HEK293 (cell line): ENCODE results near the gene ADNP.

Experiments
- CTCF ChIA-PET: fragments of 350-600 bp; formaldehyde crosslinking; extraction: SDS; loops from one replicate; lab custom pipeline; 2021; ENCODE audit warnings: antibody characterized with exemption; lab: Yijun Ruan, JAX
- POLR2A ChIA-PET: fragments of 300-600 bp; formaldehyde crosslinking; extraction: SDS; loops from one replicate; lab custom pipeline; 2020; ENCODE audit warnings: antibody characterized with exemption, inconsistent platforms; lab: Yijun Ruan, JAX
- H3K27ac ChIP-seq: fragments of 200-500 bp; sonication (Bioruptor generic); 2 replicates; pipeline ENCODE4 v1.5.1; 2014; ENCODE audit warnings: low read depth, low read length, control low read depth, inconsistent platforms; ENCODE audit errors: extremely low read depth
- H3K36me3 ChIP-seq, 2 experiments: fragments of 200-500 bp in 1 of 2; sonication (Bioruptor generic) in 1 of 2; 1 replicate in 1 of 2; 2 replicates in 1 of 2; pipeline ENCODE4 v1.5.1; 2014 to 2017; ENCODE audit warnings: inconsistent platforms in 2 of 2, low read length in 2 of 2; ENCODE audit not compliant: control insufficient read depth in 2 of 2, insufficient read depth in 1 of 2
- H3K4me1 ChIP-seq: fragments of 200-500 bp; sonication (Bioruptor generic); 2 replicates; pipeline ENCODE4 v1.5.1; 2014; ENCODE audit warnings: mild to moderate bottlenecking, low read length, inconsistent platforms; ENCODE audit not compliant: control insufficient read depth, insufficient read depth
- H3K4me3 ChIP-seq: 2 replicates; pipeline ENCODE4 v1.5.1; 2011; ENCODE audit warnings: low read depth, mild to moderate bottlenecking, control low read depth, low read length, moderate library complexity
- H3K9me3 ChIP-seq: fragments of 200-500 bp; sonication (Bioruptor generic); 2 replicates; pipeline ENCODE4 v1.5.1; 2014; ENCODE audit warnings: low read depth, low read length, inconsistent platforms; ENCODE audit not compliant: control insufficient read depth, insufficient read depth
- BCL11B ChIP-seq: fragments of 450-650 bp; formaldehyde crosslinking; IDR thresholded peaks from 2 replicates; pipeline ENCODE4 v1.5.1; 2016; ENCODE audit warnings: low read depth, missing biosample characterization, missing genetic modification characterization
- GFI1B ChIP-seq: fragments of 450-650 bp; formaldehyde crosslinking; IDR thresholded peaks from 2 replicates; pipeline ENCODE4 v1.5.1; 2016; ENCODE audit warnings: missing biosample characterization, missing genetic modification characterization
- IKZF3 ChIP-seq: fragments of 450-650 bp; IDR thresholded peaks from 2 replicates; pipeline ENCODE4 v1.5.0; 2018; ENCODE audit warnings: missing biosample characterization, mild to moderate bottlenecking, missing genetic modification characterization, moderate library complexity
- ZBTB17 ChIP-seq: fragments of 450-650 bp; formaldehyde crosslinking; IDR thresholded peaks from 2 replicates; pipeline ENCODE4 v1.5.1; 2016; ENCODE audit warnings: missing biosample characterization, missing genetic modification characterization
- ZFP37 ChIP-seq: fragments of 450-650 bp; formaldehyde crosslinking; IDR thresholded peaks from 2 replicates; pipeline ENCODE4 v1.5.1; 2016; ENCODE audit warnings: missing biosample characterization, missing genetic modification characterization
- ZNF132 ChIP-seq: fragments of 450-650 bp; formaldehyde crosslinking; IDR thresholded peaks from 2 replicates; pipeline ENCODE4 v1.5.1; 2017; ENCODE audit warnings: missing biosample characterization, missing genetic modification characterization, borderline replicate concordance
- ZNF138 ChIP-seq: fragments of 450-650 bp; formaldehyde crosslinking; IDR thresholded peaks from 2 replicates; pipeline ENCODE4 v1.5.1; 2016; ENCODE audit warnings: missing biosample characterization, missing genetic modification characterization, borderline replicate concordance
- ZNF302 ChIP-seq: fragments of 450-650 bp; formaldehyde crosslinking; IDR thresholded peaks from 2 replicates; pipeline ENCODE4 v1.5.1; 2016; ENCODE audit warnings: missing biosample characterization, missing genetic modification characterization, low read depth
- ZNF366 ChIP-seq: fragments of 450-650 bp; formaldehyde crosslinking; conservative IDR thresholded peaks from 2 replicates; pipeline ENCODE4 v1.5.1; 2016; ENCODE audit warnings: missing biosample characterization, missing genetic modification characterization
- ZNF423 ChIP-seq: fragments of 450-650 bp; formaldehyde crosslinking; IDR thresholded peaks from 2 replicates; pipeline ENCODE4 v1.5.1; 2016; ENCODE audit warnings: missing biosample characterization, missing genetic modification characterization
- ZNF548 ChIP-seq: fragments of 450-650 bp; formaldehyde crosslinking; IDR thresholded peaks from 2 replicates; pipeline ENCODE4 v1.5.1; 2016; ENCODE audit warnings: missing biosample characterization, missing genetic modification characterization
- ZNF549 ChIP-seq: fragments of 450-650 bp; IDR thresholded peaks from 2 replicates; pipeline ENCODE4 v1.5.1; 2018; ENCODE audit warnings: missing biosample characterization, missing genetic modification characterization, mild to moderate bottlenecking, inconsistent platforms, moderate library complexity
- ZNF555 ChIP-seq: fragments of 450-650 bp; formaldehyde crosslinking; conservative IDR thresholded peaks from 2 replicates; pipeline ENCODE4 v1.5.1; 2017; ENCODE audit warnings: missing biosample characterization, mild to moderate bottlenecking, missing genetic modification characterization, inconsistent platforms
- ZNF596 ChIP-seq: fragments of 450-650 bp; IDR thresholded peaks from 2 replicates; pipeline ENCODE4 v1.5.0; 2018; ENCODE audit warnings: missing biosample characterization, mild to moderate bottlenecking, missing genetic modification characterization, moderate library complexity
- ZNF621 ChIP-seq: fragments of 450-650 bp; formaldehyde crosslinking; IDR thresholded peaks from 2 replicates; pipeline ENCODE4 v1.5.1; 2017; ENCODE audit warnings: missing biosample characterization, missing genetic modification characterization
- ZNF629 ChIP-seq: fragments of 450-650 bp; formaldehyde crosslinking; IDR thresholded peaks from 2 replicates; pipeline ENCODE4 v1.5.1; 2017; ENCODE audit warnings: missing biosample characterization, missing genetic modification characterization
- ZNF664 ChIP-seq: fragments of 450-650 bp; formaldehyde crosslinking; IDR thresholded peaks from 2 replicates; pipeline ENCODE4 v1.5.1; 2016; ENCODE audit warnings: missing biosample characterization, missing genetic modification characterization
- ZNF707 ChIP-seq: fragments of 450-650 bp; formaldehyde crosslinking; IDR thresholded peaks from 2 replicates; pipeline ENCODE4 v1.5.1; 2016; ENCODE audit warnings: missing biosample characterization, missing genetic modification characterization
- ZNF830 ChIP-seq: fragments of 450-650 bp; IDR thresholded peaks from 2 replicates; pipeline ENCODE4 v1.5.0; 2018; ENCODE audit warnings: missing biosample characterization, missing genetic modification characterization, low read depth, mild to moderate bottlenecking, moderate library complexity
- TF ChIP-seq, protein P1 (sequence below): fragments of 450-650 bp; formaldehyde crosslinking; IDR thresholded peaks from 2 replicates; pipeline ENCODE4 v1.5.1; 2016; ENCODE audit warnings: missing biosample characterization, missing genetic modification characterization
- TF ChIP-seq, protein P2 (sequence below): fragments of 450-650 bp; formaldehyde crosslinking; IDR thresholded peaks from 2 replicates; pipeline ENCODE4 v1.5.1; 2016; ENCODE audit warnings: missing biosample characterization, missing genetic modification characterization
- TF ChIP-seq, protein P3 (sequence below): sonication (generic); formaldehyde crosslinking; IDR thresholded peaks from 2 replicates; pipeline ENCODE4 v1.8.1; 2022; ENCODE audit warnings: mild to moderate bottlenecking, moderate library complexity, missing genetic modification reagents
- TF ChIP-seq, protein P4 (sequence below): fragments of 450-650 bp; formaldehyde crosslinking; IDR thresholded peaks from 2 replicates; pipeline ENCODE4 v1.5.1; 2017; ENCODE audit warnings: missing biosample characterization, missing genetic modification characterization
- TF ChIP-seq, protein P5 (sequence below): fragments of 450-650 bp; formaldehyde crosslinking; IDR thresholded peaks from 2 replicates; pipeline ENCODE4 v1.5.1; 2016; ENCODE audit warnings: missing biosample characterization, missing genetic modification characterization, low read depth

ADNP gene

DNA sequence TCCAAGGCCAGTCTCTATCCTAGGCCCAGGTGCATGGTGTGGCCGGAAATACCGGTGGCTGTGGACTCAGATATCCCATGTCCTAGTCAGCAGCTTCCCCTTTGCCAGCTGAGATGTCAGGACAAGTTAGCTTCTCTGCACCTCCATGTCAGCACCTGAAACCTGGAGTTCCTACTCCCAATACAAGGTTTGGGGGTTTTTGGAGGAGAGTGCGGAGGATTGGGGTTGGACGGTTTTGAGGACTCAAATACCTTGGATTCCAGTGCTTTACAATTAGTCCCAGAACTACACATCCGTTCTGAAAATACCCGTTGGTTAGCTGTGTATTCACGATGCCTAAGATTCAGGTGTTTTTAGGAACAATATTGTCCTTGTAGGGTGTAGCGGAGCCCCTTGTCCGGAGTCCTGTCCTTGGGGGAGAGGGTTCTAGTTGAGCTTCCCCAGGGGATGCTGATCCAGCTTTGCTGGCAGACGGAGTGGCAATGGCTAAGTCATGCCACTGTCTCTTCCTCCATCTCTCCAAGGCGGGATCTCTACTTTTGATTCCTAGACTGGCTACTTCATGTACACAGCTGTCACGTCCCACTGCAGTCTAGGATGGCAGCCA is 45.0 kb downstream of the ADNP start:
- Histone ChIP-seq H3K4me1 (no peaks in the 10 kb centered on the region), H3K9me3 (no peaks in the 10 kb centered on the region), H3K4me3 (no peak overlapping the region), H3K27ac (no peak overlapping the region), H3K36me3 (peaks cover 0 to 30% of the 10 kb centered on the region in 2 experiments; a peak in 1 of 3 replicates)
- ChIA-PET CTCF (interaction anchor here (0.9 kb wide), 1 partner anchor 69 kb away, joined by 3 read pairs; no protein-coding TSS in a partner anchor), POLR2A (no interaction called here)
- TF ChIP-seq ZNF830 (no peak), ZNF302 (tag by site-specific recombination) (no peak), ZBTB17 (tag by site-specific recombination) (no peak), ZNF664 (tag by site-specific recombination) (no peak), ZNF707 (tag by site-specific recombination) (no peak), ZNF548 (tag by site-specific recombination) (no peak)
- TF ChIP-seq, protein P1, sequence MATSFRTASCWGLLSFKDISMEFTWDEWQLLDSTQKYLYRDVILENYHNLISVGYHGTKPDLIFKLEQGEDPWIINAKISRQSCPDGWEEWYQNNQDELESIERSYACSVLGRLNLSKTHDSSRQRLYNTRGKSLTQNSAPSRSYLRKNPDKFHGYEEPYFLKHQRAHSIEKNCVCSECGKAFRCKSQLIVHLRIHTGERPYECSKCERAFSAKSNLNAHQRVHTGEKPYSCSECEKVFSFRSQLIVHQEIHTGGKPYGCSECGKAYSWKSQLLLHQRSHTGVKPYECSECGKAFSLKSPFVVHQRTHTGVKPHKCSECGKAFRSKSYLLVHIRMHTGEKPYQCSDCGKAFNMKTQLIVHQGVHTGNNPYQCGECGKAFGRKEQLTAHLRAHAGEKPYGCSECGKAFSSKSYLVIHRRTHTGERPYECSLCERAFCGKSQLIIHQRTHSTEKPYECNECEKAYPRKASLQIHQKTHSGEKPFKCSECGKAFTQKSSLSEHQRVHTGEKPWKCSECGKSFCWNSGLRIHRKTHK: no peak

DNA sequence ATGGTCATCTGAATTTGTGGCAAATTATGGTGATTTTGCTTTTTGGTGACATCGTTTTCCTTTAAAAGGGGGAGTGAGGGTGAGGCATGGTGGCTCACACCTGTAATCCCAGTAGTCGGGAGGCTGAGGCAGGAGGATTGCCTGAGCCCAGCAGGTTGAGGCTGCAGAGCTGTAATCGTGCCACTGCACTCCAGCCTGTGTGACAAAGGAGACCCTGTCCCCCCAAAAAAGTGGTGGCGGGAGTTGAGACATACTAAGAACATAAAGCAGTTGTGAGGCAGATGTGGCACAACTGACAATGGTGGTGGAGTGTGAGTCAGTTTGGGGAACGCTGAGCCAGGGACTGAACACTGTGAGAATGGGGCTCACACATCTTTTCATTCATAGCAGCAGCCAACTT is 45.5 kb downstream of the ADNP start:
- Histone ChIP-seq H3K36me3 (peaks cover 0 to 25% of the 10 kb centered on the region in 2 experiments; a peak in 1 of 3 replicates), H3K9me3 (no peaks in the 10 kb centered on the region), H3K27ac (no peak overlapping the region), H3K4me1 (no peaks in the 10 kb centered on the region), H3K4me3 (no peak overlapping the region)
- POLR2A ChIA-PET: no interaction called here
- TF ChIP-seq GFI1B (no peak), ZNF621 (tag by site-specific recombination) (no peak), IKZF3 (tag by site-specific recombination) (no peak), ZFP37 (tag by site-specific recombination) (no peak), ZNF423 (tag by site-specific recombination) (no peak), BCL11B (tag by site-specific recombination) (no peak), ZNF132 (tag by site-specific recombination) (no peak), ZNF629 (no peak), ZNF366 (no peak), ZNF549 (tag by site-specific recombination) (no peak), ZNF555 (tag by site-specific recombination) (no peak), ZNF138 (no peak), ZNF596 (tag by site-specific recombination) (no peak)
- TF ChIP-seq, protein P2, sequence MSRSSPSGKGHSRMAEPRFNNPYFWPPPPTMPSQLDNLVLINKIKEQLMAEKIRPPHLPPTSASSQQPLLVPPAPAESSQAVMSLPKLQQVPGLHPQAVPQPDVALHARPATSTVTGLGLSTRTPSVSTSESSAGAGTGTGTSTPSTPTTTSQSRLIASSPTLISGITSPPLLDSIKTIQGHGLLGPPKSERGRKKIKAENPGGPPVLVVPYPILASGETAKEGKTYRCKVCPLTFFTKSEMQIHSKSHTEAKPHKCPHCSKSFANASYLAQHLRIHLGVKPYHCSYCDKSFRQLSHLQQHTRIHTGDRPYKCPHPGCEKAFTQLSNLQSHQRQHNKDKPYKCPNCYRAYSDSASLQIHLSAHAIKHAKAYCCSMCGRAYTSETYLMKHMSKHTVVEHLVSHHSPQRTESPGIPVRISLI: no peak
- TF ChIP-seq, protein P3, sequence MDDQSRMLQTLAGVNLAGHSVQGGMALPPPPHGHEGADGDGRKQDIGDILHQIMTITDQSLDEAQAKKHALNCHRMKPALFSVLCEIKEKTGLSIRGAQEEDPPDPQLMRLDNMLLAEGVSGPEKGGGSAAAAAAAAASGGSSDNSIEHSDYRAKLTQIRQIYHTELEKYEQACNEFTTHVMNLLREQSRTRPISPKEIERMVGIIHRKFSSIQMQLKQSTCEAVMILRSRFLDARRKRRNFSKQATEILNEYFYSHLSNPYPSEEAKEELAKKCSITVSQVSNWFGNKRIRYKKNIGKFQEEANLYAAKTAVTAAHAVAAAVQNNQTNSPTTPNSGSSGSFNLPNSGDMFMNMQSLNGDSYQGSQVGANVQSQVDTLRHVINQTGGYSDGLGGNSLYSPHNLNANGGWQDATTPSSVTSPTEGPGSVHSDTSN (CRISPR knock-in tag): no peak
- TF ChIP-seq, protein P4, sequence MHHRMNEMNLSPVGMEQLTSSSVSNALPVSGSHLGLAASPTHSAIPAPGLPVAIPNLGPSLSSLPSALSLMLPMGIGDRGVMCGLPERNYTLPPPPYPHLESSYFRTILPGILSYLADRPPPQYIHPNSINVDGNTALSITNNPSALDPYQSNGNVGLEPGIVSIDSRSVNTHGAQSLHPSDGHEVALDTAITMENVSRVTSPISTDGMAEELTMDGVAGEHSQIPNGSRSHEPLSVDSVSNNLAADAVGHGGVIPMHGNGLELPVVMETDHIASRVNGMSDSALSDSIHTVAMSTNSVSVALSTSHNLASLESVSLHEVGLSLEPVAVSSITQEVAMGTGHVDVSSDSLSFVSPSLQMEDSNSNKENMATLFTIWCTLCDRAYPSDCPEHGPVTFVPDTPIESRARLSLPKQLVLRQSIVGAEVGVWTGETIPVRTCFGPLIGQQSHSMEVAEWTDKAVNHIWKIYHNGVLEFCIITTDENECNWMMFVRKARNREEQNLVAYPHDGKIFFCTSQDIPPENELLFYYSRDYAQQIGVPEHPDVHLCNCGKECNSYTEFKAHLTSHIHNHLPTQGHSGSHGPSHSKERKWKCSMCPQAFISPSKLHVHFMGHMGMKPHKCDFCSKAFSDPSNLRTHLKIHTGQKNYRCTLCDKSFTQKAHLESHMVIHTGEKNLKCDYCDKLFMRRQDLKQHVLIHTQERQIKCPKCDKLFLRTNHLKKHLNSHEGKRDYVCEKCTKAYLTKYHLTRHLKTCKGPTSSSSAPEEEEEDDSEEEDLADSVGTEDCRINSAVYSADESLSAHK: no peak
- TF ChIP-seq, protein P5, sequence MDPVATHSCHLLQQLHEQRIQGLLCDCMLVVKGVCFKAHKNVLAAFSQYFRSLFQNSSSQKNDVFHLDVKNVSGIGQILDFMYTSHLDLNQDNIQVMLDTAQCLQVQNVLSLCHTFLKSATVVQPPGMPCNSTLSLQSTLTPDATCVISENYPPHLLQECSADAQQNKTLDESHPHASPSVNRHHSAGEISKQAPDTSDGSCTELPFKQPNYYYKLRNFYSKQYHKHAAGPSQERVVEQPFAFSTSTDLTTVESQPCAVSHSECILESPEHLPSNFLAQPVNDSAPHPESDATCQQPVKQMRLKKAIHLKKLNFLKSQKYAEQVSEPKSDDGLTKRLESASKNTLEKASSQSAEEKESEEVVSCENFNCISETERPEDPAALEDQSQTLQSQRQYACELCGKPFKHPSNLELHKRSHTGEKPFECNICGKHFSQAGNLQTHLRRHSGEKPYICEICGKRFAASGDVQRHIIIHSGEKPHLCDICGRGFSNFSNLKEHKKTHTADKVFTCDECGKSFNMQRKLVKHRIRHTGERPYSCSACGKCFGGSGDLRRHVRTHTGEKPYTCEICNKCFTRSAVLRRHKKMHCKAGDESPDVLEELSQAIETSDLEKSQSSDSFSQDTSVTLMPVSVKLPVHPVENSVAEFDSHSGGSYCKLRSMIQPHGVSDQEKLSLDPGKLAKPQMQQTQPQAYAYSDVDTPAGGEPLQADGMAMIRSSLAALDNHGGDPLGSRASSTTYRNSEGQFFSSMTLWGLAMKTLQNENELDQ (tag by site-specific recombination): no peak
- CTCF ChIA-PET: interaction anchor here (0.9 to 1.0 kb wide), 2 partner anchors 68 to 91 kb away, joined by 3 read pairs; no protein-coding TSS in a partner anchor
